ENCODE data around the gene SLC38A7.

The SLC38A7 gene

GRCh38 chr16:58655215-58655596, 29.4 kb downstream of the SLC38A7 start:
- H3K27ac ChIP-seq, result no peak overlapping the region
- TF ChIP-seq CTCF (IDR thresholded peaks at IDR 0.05) (no peak), ZFX (IDR thresholded peaks at IDR 0.05; ENCODE audit: borderline replicate concordance) (no peak)

GRCh38 chr16:58654560-58655214, 29.9 kb downstream of the SLC38A7 start:
- no peak for TF ChIP-seq ZFX (IDR thresholded peaks at IDR 0.05; ENCODE audit: borderline replicate concordance)
- no peak for TF ChIP-seq CTCF (IDR thresholded peaks at IDR 0.05)
- no peak overlapping the region for H3K27ac ChIP-seq

GRCh38 chr16:58652741-58653140, 31.8 kb downstream of the SLC38A7 start:
- no peak for TF ChIP-seq ZFX (IDR thresholded peaks at IDR 0.05; ENCODE audit: borderline replicate concordance)
- TF ChIP-seq CTCF (IDR thresholded peaks at IDR 0.05), result no peak
- H3K27ac ChIP-seq, result no peak overlapping the region

- H3K27ac ChIP-seq, result no peak overlapping the region
- TF ChIP-seq CTCF (IDR thresholded peaks at IDR 0.05) (no peak), ZFX (IDR thresholded peaks at IDR 0.05; ENCODE audit: borderline replicate concordance) (no peak)
Observed at GRCh38 chr16:58651965-58652348, 32.6 kb downstream of the SLC38A7 start.

GRCh38 chr16:58649707-58650106, 34.9 kb downstream of the SLC38A7 start:
- no peak for TF ChIP-seq CTCF (IDR thresholded peaks at IDR 0.05)
- TF ChIP-seq ZFX (IDR thresholded peaks at IDR 0.05; ENCODE audit: borderline replicate concordance), result no peak
- H3K27ac ChIP-seq, result no peak overlapping the region

- TF ChIP-seq ZFX (IDR thresholded peaks at IDR 0.05; ENCODE audit: borderline replicate concordance) (no peak), CTCF (IDR thresholded peaks at IDR 0.05) (no peak)
- no peak overlapping the region for H3K27ac ChIP-seq
Observed at GRCh38 chr16:58647107-58647506, 37.5 kb downstream of the SLC38A7 start.

GRCh38 chr16:58644765-58645487, 39.6 kb downstream of the SLC38A7 start:
- TF ChIP-seq ZFX (IDR thresholded peaks at IDR 0.05; ENCODE audit: borderline replicate concordance), result no peak
- TF ChIP-seq CTCF (IDR thresholded peaks at IDR 0.05), result no peak
- no peak overlapping the region for H3K27ac ChIP-seq

Data from 22Rv1 (cell line).